Measurements from ENCODE around the gene SPCS1. TPM values are rescaled to one million over a fixed set of nuclear protein-coding genes. Genes with fewer than 3 reads are reported as not detected.

SPCS1 gene
- total and polyA plus RNA-seq, 12 donors, result 21.7 to 122 (median 82.2) TPM

DNA sequence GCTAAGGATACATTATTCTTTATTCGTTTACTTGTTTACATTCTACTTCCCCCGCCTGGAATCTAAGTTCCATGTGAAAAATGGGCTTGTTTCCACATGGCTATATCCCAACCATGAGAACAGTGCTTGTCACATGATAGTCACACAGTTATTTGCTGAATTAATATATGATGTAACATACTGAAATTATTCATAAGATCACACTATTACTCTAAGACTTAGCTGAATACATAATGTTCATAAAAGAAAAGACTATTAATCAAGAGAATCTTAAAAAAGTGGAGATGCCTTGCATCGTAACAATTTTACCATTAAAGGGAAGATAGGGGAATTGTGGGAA, 26.7 kb upstream of the SPCS1 start:
- Histone ChIP-seq H3K36me3 (peaks cover 0 to 74% (median 38%) of the 10 kb centered on the region in 9 donors), H3K4me3 (no peak overlapping the region), H3K9me3 (no peaks in the 10 kb centered on the region), H3K27ac (peak overlapping the region in 1 of 10 donors; percentile 14), H3K4me1 (peaks cover 0 to 56% (median 42%) of the 10 kb centered on the region in 9 donors), H3K27me3 (no peaks in the 10 kb centered on the region)
- TF ChIP-seq, protein P1, sequence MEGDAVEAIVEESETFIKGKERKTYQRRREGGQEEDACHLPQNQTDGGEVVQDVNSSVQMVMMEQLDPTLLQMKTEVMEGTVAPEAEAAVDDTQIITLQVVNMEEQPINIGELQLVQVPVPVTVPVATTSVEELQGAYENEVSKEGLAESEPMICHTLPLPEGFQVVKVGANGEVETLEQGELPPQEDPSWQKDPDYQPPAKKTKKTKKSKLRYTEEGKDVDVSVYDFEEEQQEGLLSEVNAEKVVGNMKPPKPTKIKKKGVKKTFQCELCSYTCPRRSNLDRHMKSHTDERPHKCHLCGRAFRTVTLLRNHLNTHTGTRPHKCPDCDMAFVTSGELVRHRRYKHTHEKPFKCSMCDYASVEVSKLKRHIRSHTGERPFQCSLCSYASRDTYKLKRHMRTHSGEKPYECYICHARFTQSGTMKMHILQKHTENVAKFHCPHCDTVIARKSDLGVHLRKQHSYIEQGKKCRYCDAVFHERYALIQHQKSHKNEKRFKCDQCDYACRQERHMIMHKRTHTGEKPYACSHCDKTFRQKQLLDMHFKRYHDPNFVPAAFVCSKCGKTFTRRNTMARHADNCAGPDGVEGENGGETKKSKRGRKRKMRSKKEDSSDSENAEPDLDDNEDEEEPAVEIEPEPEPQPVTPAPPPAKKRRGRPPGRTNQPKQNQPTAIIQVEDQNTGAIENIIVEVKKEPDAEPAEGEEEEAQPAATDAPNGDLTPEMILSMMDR (IDR thresholded peaks at IDR 0.05), result no peak
- ATAC-seq, result no peak
- intact Hi-C loops (cut with DNase I), result loop anchor here in 1 of 10 donors (10.0 kb wide), 1 partner anchor 214 kb away; no protein-coding TSS in a partner anchor
- DNase-seq, result no peak
- 71 to 89% methylated on average over 3 of the region's 3 CpGs for WGBS, 2 donors

DNA sequence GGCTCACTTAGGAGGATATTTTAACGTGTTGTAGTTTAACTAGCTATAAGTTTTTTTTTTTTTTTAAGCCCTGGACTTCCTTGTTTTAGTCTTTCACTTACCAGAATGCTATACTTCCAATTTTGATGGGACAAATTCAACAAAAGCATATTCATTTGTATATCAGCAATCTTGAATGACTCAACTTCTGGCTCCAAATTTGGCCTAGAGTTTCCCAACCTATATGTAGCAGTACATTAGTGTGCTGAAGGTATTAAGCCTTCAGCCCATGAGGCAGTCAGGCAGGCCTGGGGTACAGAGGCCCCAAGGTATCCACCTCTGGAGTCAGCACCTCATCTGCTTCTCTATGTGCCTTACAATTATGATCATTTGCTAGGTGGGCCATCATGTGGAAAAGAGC, 26.1 kb upstream of the SPCS1 start:
- Histone ChIP-seq H3K9me3 (no peaks in the 10 kb centered on the region), H3K4me1 (peaks cover 0 to 62% (median 49%) of the 10 kb centered on the region in 9 donors), H3K27me3 (no peaks in the 10 kb centered on the region), H3K36me3 (peaks cover 0 to 68% (median 34%) of the 10 kb centered on the region in 9 donors), H3K27ac (peak overlapping the region in 3 of 10 donors; percentile 1 to 69 (median 14)), H3K4me3 (no peak overlapping the region)
- intact Hi-C loops (cut with DNase I), result loop anchor here in 7 of 10 donors (10.0 kb wide), 3 partner anchors 205 to 225 kb away; partner anchors contain the start of genes NISCH (in 3 of the 7) and TNNC1 (in 3 of the 7)
- TF ChIP-seq, protein P1 (IDR thresholded peaks at IDR 0.05), result no peak
- DNase-seq (no peak), ATAC-seq (no peak)
- 35 to 52% methylated on average over 1 of the region's 1 CpG for WGBS, 2 donors

DNA sequence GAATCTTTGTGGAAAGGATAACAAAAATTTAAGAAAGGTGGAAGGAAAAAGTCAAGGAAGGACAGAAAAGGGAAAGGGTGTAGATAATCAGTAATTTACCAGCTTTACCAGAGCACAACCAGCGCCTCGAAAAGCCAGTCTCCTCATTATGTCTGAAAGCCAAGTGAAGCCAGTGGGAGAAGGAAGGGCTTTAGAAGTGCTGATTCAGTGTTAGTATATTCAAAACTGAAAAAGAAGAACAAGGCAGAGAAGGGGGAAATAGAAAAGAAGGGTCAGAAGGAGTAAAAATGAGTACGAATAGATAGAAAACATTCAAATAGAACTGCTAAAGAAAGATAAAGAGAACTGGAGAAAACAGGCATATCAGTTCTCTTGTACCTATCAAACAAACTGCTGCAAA, 24.3 kb upstream of the SPCS1 start:
- intact Hi-C loops (cut with DNase I), result loop anchor here in 6 of 10 donors (10.0 kb wide), 3 partner anchors 207 to 227 kb away; partner anchors contain the start of genes NISCH (in 3 of the 6) and TNNC1 (in 3 of the 6)
- peaks cover 0 to 68% (median 57%) of the 10 kb centered on the region in 9 donors for H3K4me1 ChIP-seq
- H3K36me3 ChIP-seq, result peaks cover 0 to 53% (median 22%) of the 10 kb centered on the region in 9 donors

DNA sequence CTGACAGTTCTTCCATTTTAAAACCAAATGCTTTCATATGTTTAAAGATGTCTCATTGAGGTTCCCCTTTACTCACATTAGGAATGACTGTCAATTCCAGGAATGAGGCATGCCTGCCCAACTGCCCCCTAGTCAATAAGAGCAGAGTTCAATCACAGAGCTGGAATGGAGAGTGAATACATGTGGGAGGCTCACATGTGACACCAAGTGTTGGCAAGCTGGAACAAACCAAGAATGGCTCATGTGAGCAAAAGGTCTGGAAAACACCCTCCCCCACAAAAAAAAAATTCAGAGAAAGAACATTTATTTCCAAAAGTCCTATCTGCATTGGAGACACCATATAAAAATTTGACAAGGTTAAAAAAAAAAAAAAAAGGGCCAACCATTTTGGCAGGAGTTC, 23.9 kb upstream of the SPCS1 start:
- H3K4me1 ChIP-seq, result peaks cover 0 to 72% (median 61%) of the 10 kb centered on the region in 9 donors
- H3K4me3 ChIP-seq, result peak overlapping the region in 1 of 10 donors; percentile 9
- peaks cover 0 to 51% (median 18%) of the 10 kb centered on the region in 9 donors for H3K36me3 ChIP-seq
- TF ChIP-seq, protein P1 (IDR thresholded peaks at IDR 0.05), result peak in 3 of 9 donors; percentile 25 to 33 (median 30)
- H3K27ac ChIP-seq, result peak overlapping the region in 7 of 10 donors; percentile 23 to 69 (median 46)
- DNase-seq, result peak in 1 of 2 donors; percentile 19
- ATAC-seq, result peak in 4 of 8 donors; percentile 14 to 41 (median 30)
- H3K9me3 ChIP-seq, result no peaks in the 10 kb centered on the region
- no peaks in the 10 kb centered on the region for H3K27me3 ChIP-seq
- intact Hi-C loops (cut with DNase I), result loop anchor here in 6 of 10 donors (10.0 kb wide), 3 partner anchors 207 to 227 kb away; partner anchors contain the start of genes NISCH (in 3 of the 6) and TNNC1 (in 3 of the 6)

More for the DNA sequence above, 24.3 kb upstream of the SPCS1 start:
- WGBS, 2 donors, result 69 to 78% methylated on average over 3 of the region's 3 CpGs
- Histone ChIP-seq H3K4me3 (peak overlapping the region in 1 of 10 donors; percentile 9), H3K9me3 (no peaks in the 10 kb centered on the region), H3K27me3 (no peaks in the 10 kb centered on the region), H3K27ac (peak overlapping the region in 7 of 10 donors; percentile 23 to 69 (median 46))
- DNase-seq, result no peak
- no peak for ATAC-seq
- TF ChIP-seq, protein P1 (IDR thresholded peaks at IDR 0.05), result no peak

Data from heart right ventricle (tissue), 16 donors.